ENCODE measurements around the gene SFT2D3.

The SFT2D3 gene

GRCh38 chr2:127683056-127683455 lies 18.2 kb upstream of the SFT2D3 start:
- DNase-seq, result no peak

GRCh38 chr2:127683757-127684156 lies 17.5 kb upstream of the SFT2D3 start:
- no peak for DNase-seq

GRCh38 chr2:127685410-127686080 lies 15.8 kb upstream of the SFT2D3 start:
- DNase-seq, result no peak

- no peak for DNase-seq
Observed at GRCh38 chr2:127688405-127688804, 12.9 kb upstream of the SFT2D3 start.

- no peak for DNase-seq
Observed at GRCh38 chr2:127690696-127691095, 10.6 kb upstream of the SFT2D3 start.

GRCh38 chr2:127694986-127695385 lies 6.3 kb upstream of the SFT2D3 start:
- DNase-seq, result no peak

- DNase-seq, result peak; percentile 7 to 40
Observed at GRCh38 chr2:127695491-127696472, 5.5 kb upstream of the SFT2D3 start.

GRCh38 chr2:127697482-127698180 lies 3.7 kb upstream of the SFT2D3 start:
- no peak for DNase-seq

- DNase-seq, result no peak
Observed at GRCh38 chr2:127698553-127699355, 2.5 kb upstream of the SFT2D3 start.

- peak; percentile 14 to 25 for DNase-seq
Observed at GRCh38 chr2:127700527-127701192, 637 bp upstream of the SFT2D3 start.

GRCh38 chr2:127701651-127702394 lies 526 bp downstream of the SFT2D3 start:
- peak; percentile 52 to 90 for DNase-seq

- no peak for DNase-seq
Observed at GRCh38 chr2:127702395-127703009, 1.2 kb downstream of the SFT2D3 start.

- DNase-seq, result no peak
Observed at GRCh38 chr2:127703282-127703681, 2.0 kb downstream of the SFT2D3 start.

- no peak for DNase-seq
Observed at GRCh38 chr2:127704641-127705390, 3.5 kb downstream of the SFT2D3 start.

- DNase-seq, result no peak
Observed at GRCh38 chr2:127705391-127706065, 4.2 kb downstream of the SFT2D3 start.

GRCh38 chr2:127706215-127706990 lies 5.1 kb downstream of the SFT2D3 start:
- DNase-seq, result no peak

- DNase-seq, result no peak
Observed at GRCh38 chr2:127707890-127708648, 6.8 kb downstream of the SFT2D3 start.

GRCh38 chr2:127709336-127709735 lies 8.0 kb downstream of the SFT2D3 start:
- DNase-seq, result no peak
